Smooth muscle cell (in vitro differentiated cells): Measurements from ENCODE around the gene MPO. TPM values are rescaled to one million over a fixed set of nuclear protein-coding genes. Genes with fewer than 3 reads are reported as not detected.
A peak's percentile ranks its signal among the peaks of the same experiment; 100 is the strongest.

Experiments used
- DNase-seq: peaks from one replicate; lab custom pipeline; 2025; ENCODE audit not compliant: unreplicated experiment; lab: John Stamatoyannopoulos, UW
- H2AFZ ChIP-seq: fragments of 200-600 bp; sonication (generic); 2 replicates; pipeline ENCODE4 v1.6.0; 2016; ENCODE audit warnings: antibody characterized with exemption, low read depth, mild to moderate bottlenecking
- H3F3A ChIP-seq: fragments of 200-600 bp; sonication (generic); 2 replicates; pipeline ENCODE4 v1.6.0; 2017; ENCODE audit warnings: antibody characterized with exemption, low read depth
- H3K27ac ChIP-seq: fragments of 200-600 bp; sonication (generic); 2 replicates; pipeline ENCODE4 v1.5.1; 2016; ENCODE audit warnings: low read depth, mild to moderate bottlenecking
- H3K27me3 ChIP-seq: fragments of 200-600 bp; sonication (generic); 2 replicates; pipeline ENCODE4 v1.6.1; 2016; ENCODE audit warnings: low read depth, mild to moderate bottlenecking
- H3K36me3 ChIP-seq: fragments of 200-600 bp; sonication (generic); 2 replicates; pipeline ENCODE4 v1.5.1; 2016; ENCODE audit warnings: low read depth
- H3K4me1 ChIP-seq: fragments of 200-600 bp; sonication (generic); 2 replicates; pipeline ENCODE4 v1.5.1; 2016; ENCODE audit warnings: low read depth
- H3K4me2 ChIP-seq: fragments of 200-600 bp; sonication (generic); 2 replicates; pipeline ENCODE4 v1.6.0; 2016; ENCODE audit warnings: mild to moderate bottlenecking
- H3K4me3 ChIP-seq: fragments of 200-600 bp; sonication (generic); 2 replicates; pipeline ENCODE4 v1.5.1; 2016; ENCODE audit warnings: mild to moderate bottlenecking
- H3K79me2 ChIP-seq: fragments of 200-600 bp; sonication (generic); 2 replicates; pipeline ENCODE4 v1.6.0; 2016; ENCODE audit warnings: low read depth, mild to moderate bottlenecking
- H3K9ac ChIP-seq: fragments of 200-600 bp; sonication (generic); 2 replicates; pipeline ENCODE4 v1.6.0; 2016; ENCODE audit warnings: low read depth
- H3K9me3 ChIP-seq: fragments of 200-600 bp; sonication (generic); replicated peaks from 2 replicates; pipeline ENCODE4 v1.5.1; 2016; ENCODE audit warnings: low read depth
- H4K20me1 ChIP-seq: fragments of 200-600 bp; sonication (generic); 2 replicates; pipeline ENCODE4 v1.6.0; 2016; ENCODE audit warnings: low read depth
- WGBS: methylation state at CpG from one replicate; pipeline ENCODE4 v1.1.7; 2016; ENCODE audit warnings: low lambda C conversion rate; 5-methylcytosine and 5-hydroxymethylcytosine counted together
- polyA plus RNA-seq: library from polyadenylated mRNA; unstranded; fragments of >200 nt; fragmentation: Nextera tagmentation; extraction: Ambion mirVana; gene quantifications from 2 replicates; pipeline ENCODE4 v1.2.1, GENCODE V29; 2016
- total RNA-seq: library from RNA; depleted of rRNA; stranded (reverse); fragments of >200 nt; gene quantifications from 2 replicates; pipeline ENCODE4 v1.2.3, GENCODE V29; 2014
- TF ChIP-seq, protein P1 (sequence below): fragments of 200-600 bp; sonication (generic); IDR thresholded peaks from 2 replicates; pipeline ENCODE4 v1.5.1; 2017; ENCODE audit warnings: borderline replicate concordance, mild to moderate bottlenecking, antibody characterized with exemption; ENCODE audit not compliant: insufficient read depth, poor library complexity, severe bottlenecking

Gene MPO
- total and polyA plus RNA-seq, 2 experiments from 2014 or later, result 0.09 TPM; not detected in 1

DNA sequence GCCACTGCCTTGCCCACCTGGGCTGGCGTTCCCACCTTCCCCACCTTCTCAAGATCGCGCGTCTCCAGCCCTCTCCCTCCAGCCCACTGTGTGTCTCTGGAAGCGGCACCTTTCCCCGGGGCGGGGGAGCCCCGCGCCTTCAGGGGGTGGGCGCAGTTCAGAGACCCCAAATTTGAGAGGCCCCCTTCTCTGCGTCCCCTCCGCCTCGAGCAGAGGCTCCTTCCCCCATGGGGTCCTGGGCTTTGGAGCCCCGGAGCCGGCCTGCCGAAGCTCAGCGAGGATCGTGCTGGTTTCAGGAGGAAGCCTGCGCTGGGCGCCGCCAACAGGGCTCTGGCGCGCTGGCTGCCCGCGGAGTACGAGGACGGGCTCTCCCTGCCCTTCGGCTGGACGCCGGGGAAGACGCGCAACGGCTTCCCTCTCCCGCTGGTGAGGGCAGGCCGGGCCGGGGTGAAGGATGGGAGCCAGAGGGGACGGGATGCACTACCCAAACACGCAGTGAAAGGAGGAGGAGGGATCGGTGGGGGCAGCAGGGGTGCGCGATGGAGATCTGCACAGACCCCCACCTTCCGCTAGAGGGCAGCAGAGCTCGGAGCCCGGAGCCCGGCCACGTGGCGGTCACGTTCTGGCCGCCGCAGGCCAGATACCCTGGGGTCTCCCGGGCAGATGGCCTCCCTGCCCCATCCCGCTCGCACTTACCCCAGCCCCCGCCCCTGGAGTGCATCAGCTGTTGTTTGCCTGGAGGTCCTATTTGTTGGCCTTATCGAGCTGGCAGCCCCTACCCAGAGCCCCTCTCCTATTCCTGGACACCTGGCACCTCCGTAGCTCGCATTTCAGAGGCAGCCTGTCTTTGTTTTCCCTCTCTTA is 31.2 kb downstream of the MPO start:
- TF ChIP-seq, protein P1, sequence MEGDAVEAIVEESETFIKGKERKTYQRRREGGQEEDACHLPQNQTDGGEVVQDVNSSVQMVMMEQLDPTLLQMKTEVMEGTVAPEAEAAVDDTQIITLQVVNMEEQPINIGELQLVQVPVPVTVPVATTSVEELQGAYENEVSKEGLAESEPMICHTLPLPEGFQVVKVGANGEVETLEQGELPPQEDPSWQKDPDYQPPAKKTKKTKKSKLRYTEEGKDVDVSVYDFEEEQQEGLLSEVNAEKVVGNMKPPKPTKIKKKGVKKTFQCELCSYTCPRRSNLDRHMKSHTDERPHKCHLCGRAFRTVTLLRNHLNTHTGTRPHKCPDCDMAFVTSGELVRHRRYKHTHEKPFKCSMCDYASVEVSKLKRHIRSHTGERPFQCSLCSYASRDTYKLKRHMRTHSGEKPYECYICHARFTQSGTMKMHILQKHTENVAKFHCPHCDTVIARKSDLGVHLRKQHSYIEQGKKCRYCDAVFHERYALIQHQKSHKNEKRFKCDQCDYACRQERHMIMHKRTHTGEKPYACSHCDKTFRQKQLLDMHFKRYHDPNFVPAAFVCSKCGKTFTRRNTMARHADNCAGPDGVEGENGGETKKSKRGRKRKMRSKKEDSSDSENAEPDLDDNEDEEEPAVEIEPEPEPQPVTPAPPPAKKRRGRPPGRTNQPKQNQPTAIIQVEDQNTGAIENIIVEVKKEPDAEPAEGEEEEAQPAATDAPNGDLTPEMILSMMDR, result peak; percentile 89
- peak; percentile 36 for DNase-seq
- peak overlapping the region; percentile 92 for H3K4me2 ChIP-seq
- H2AFZ ChIP-seq, result peak overlapping the region; percentile 81
- no peaks in the 10 kb centered on the region for H3K4me1 ChIP-seq
- H3K27me3 ChIP-seq, result peaks cover 55% of the 10 kb centered on the region
- H3K9me3 ChIP-seq, result no peaks in the 10 kb centered on the region
- no peaks in the 10 kb centered on the region for H3K79me2 ChIP-seq
- no peak overlapping the region for H3K9ac ChIP-seq
- H3K27ac ChIP-seq, result no peak overlapping the region
- no peaks in the 10 kb centered on the region for H3K36me3 ChIP-seq
- WGBS, result 10% methylated on average over 54 of the region's 57 CpGs
- peak overlapping the region; percentile 52 for H3K4me3 ChIP-seq
- no peaks in the 10 kb centered on the region for H4K20me1 ChIP-seq
- H3F3A ChIP-seq, result no peaks in the 10 kb centered on the region

DNA sequence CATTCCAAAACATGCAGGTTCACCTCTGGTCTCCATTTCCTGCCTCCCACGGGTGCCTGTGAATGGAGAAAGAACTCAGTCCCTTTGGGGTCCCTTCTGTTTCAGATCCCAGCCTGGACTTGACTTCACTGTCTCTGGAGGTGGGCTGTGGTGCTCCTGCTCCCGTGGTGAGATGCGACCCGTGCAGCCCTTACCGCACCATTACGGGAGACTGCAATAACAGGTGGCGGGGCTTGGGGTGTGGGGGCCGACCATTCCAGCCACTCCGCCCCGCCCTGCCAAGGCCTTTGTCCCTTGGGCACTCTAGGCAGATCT is 31.8 kb downstream of the MPO start:
- Histone ChIP-seq H3F3A (no peaks in the 10 kb centered on the region), H2AFZ (no peak overlapping the region), H4K20me1 (no peaks in the 10 kb centered on the region), H3K4me1 (no peaks in the 10 kb centered on the region), H3K36me3 (no peaks in the 10 kb centered on the region), H3K27ac (no peak overlapping the region), H3K9ac (no peak overlapping the region), H3K9me3 (no peaks in the 10 kb centered on the region), H3K4me3 (peak overlapping the region; percentile 52), H3K27me3 (peaks cover 49% of the 10 kb centered on the region), H3K79me2 (no peaks in the 10 kb centered on the region), H3K4me2 (peak overlapping the region; percentile 92)
- whole genome bisulfite sequencing, result 29% methylated on average over 10 of the region's 10 CpGs
- TF ChIP-seq, protein P1, result no peak
- DNase-seq, result no peak

DNA sequence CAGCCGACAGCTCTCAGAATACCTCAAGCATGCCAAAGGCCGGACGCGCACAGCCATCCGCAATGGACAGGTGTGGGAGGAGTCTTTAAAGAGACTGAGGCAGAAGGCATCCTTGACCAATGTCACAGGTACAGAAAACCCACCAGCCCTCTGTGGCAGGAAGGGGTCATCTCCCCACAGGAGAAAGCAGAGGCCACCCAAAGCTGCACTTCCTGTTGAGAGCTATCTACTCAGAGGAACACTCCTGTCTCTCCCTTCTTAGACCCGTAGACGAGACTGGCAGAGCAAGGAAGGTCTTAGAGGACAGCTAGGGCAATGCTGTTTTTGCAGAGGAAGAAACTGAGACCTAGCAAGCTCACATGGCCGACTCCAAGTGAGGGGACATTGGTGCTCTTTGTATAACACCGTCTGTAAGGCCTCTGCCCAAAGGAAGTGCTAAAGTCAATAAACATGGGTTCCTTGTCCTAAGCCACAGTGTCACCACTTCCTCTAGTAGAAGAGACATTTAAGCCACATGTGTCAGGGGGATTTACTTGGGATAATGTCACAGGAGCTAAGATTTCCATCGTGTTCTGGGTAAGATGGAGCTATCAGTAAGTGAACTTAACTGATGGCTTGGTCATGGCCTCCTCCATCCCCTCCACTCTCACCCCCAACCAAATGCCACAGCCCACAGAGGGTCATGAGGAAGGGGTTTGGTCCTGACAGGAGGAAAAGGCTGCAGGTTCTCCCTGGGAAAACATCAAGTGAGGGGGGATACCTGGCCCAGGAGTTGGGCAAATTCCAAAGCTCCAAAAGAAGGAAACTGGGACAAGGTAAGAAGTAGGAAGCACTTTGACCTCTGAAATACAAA is 33.0 kb downstream of the MPO start:
- Histone ChIP-seq H2AFZ (no peak overlapping the region), H3K79me2 (no peaks in the 10 kb centered on the region), H3K27ac (no peak overlapping the region), H3K9ac (no peak overlapping the region), H3K4me1 (no peaks in the 10 kb centered on the region), H4K20me1 (no peaks in the 10 kb centered on the region), H3K36me3 (no peaks in the 10 kb centered on the region), H3K4me3 (no peak overlapping the region), H3K4me2 (no peak overlapping the region), H3K27me3 (peaks cover 44% of the 10 kb centered on the region), H3F3A (no peaks in the 10 kb centered on the region), H3K9me3 (no peaks in the 10 kb centered on the region)
- TF ChIP-seq, protein P1, result no peak
- DNase-seq, result no peak
- WGBS, result 70% methylated on average over 10 of the region's 10 CpGs
